Colonic mucosa (tissue), 4 donors: Measurements from ENCODE around the gene ABLIM1. TPM values are rescaled to one million over a fixed set of nuclear protein-coding genes. Genes with fewer than 3 reads are reported as not detected.
A peak's percentile ranks its signal among the peaks of the same experiment; 100 is the strongest.

Experiments used
- DNase-seq: peaks from one replicate; pipeline ENCODE4 v3.0.0-alpha.2; 2020
- H3K27ac ChIP-seq: fragments of 200-600 bp; one replicate; pipeline ENCODE4 v1.8.0; 2021
- H3K27me3 ChIP-seq: fragments of 200-600 bp; one replicate; pipeline ENCODE4 v1.8.0; 2021
- H3K36me3 ChIP-seq: fragments of 200-600 bp; one replicate; pipeline ENCODE4 v1.8.0; 2021
- H3K4me1 ChIP-seq: fragments of 200-600 bp; one replicate; pipeline ENCODE4 v1.8.0; 2021; ENCODE audit warnings: mild to moderate bottlenecking
- H3K4me3 ChIP-seq: fragments of 200-600 bp; one replicate; pipeline ENCODE4 v1.8.0; 2021
- H3K9ac ChIP-seq, 2 donors: one replicate each; pipeline ENCODE4 v1.7.0; 2013; ENCODE audit warnings: control low read depth in 2 of 2, low read depth in 2 of 2, low read length in 2 of 2
- H3K9me3 ChIP-seq: fragments of 200-600 bp; one replicate; pipeline ENCODE4 v1.8.0; 2021
- CTCF ChIP-seq: fragments of 200-600 bp; IDR thresholded peaks from one replicate; pipeline ENCODE4 v1.8.0; 2022; ENCODE audit warnings: antibody characterized with exemption, mild to moderate bottlenecking
- intact Hi-C: fragments of 100-400 bp; cut with DNase I; formaldehyde crosslinking; loops from one replicate; pipeline ENCODE4 v1.14.1; 2022
- total RNA-seq, 2 donors: library from RNA; stranded (reverse); fragmentation: NEBNext Ultra II Directional in 1 of 2; extraction: Animal tissue kit (Norgen Biotek cat#: 25700) in 1 of 2; gene quantifications; one replicate each; pipeline ENCODE4 v1.2.1, GENCODE V29; 2021
- donor health status: healthy.
- donor health status: DM: no; HTN: no; CAD: no.
- donor health status: DM: no; HTN: no; CAD: no.

ABLIM1 gene
- total RNA-seq, 2 donors from 2014 or later = 118 to 131 TPM

GRCh38 chr10:114501650-114502049 lies 156.4 kb downstream of the ABLIM1 start:
- no peak for TF ChIP-seq CTCF
- intact Hi-C loops = no loop called here
- Histone ChIP-seq H3K4me1 (peaks cover 4% of the 10 kb centered on the region), H3K9ac (no peak overlapping the region), H3K4me3 (no peak overlapping the region), H3K36me3 (no peaks in the 10 kb centered on the region), H3K9me3 (no peaks in the 10 kb centered on the region), H3K27me3 (no peaks in the 10 kb centered on the region), H3K27ac (peak overlapping the region; percentile 86)
- DNase-seq = no peak

GRCh38 chr10:114500643-114501042 lies 157.4 kb downstream of the ABLIM1 start:
- Histone ChIP-seq H3K36me3 (no peaks in the 10 kb centered on the region), H3K27me3 (no peaks in the 10 kb centered on the region), H3K4me1 (peaks cover 4% of the 10 kb centered on the region), H3K9ac (no peak overlapping the region), H3K4me3 (no peak overlapping the region), H3K27ac (peak overlapping the region; percentile 86), H3K9me3 (no peaks in the 10 kb centered on the region)
- TF ChIP-seq CTCF = no peak
- intact Hi-C loops = no loop called here
- DNase-seq = no peak

- Histone ChIP-seq H3K9ac (peak overlapping the region in 1 of 2 donors; percentile 68), H3K4me3 (no peak overlapping the region), H3K27me3 (no peaks in the 10 kb centered on the region), H3K9me3 (no peaks in the 10 kb centered on the region), H3K4me1 (no peaks in the 10 kb centered on the region), H3K36me3 (no peaks in the 10 kb centered on the region), H3K27ac (peak overlapping the region; percentile 86)
- no peak for TF ChIP-seq CTCF
- intact Hi-C loops = no loop called here
- peak; percentile 88 for DNase-seq
Measured at GRCh38 chr10:114499630-114500190, 158.4 kb downstream of the ABLIM1 start.

- Histone ChIP-seq H3K9ac (peak overlapping the region in 1 of 2 donors; percentile 68), H3K4me1 (no peaks in the 10 kb centered on the region), H3K4me3 (no peak overlapping the region), H3K9me3 (no peaks in the 10 kb centered on the region), H3K27ac (peak overlapping the region; percentile 86), H3K36me3 (no peaks in the 10 kb centered on the region), H3K27me3 (no peaks in the 10 kb centered on the region)
- intact Hi-C loops = no loop called here
- TF ChIP-seq CTCF = no peak
- DNase-seq = no peak
Measured at GRCh38 chr10:114499116-114499515, 159.0 kb downstream of the ABLIM1 start.

- TF ChIP-seq CTCF = no peak
- H3K27me3 ChIP-seq = no peaks in the 10 kb centered on the region
- peak overlapping the region in 1 of 2 donors; percentile 68 for H3K9ac ChIP-seq
- peaks cover 3% of the 10 kb centered on the region for H3K4me1 ChIP-seq
- intact Hi-C loops = no loop called here
- no peak overlapping the region for H3K4me3 ChIP-seq
- no peaks in the 10 kb centered on the region for H3K9me3 ChIP-seq
- peak overlapping the region; percentile 86 for H3K27ac ChIP-seq
- DNase-seq = no peak
- no peaks in the 10 kb centered on the region for H3K36me3 ChIP-seq
Measured at GRCh38 chr10:114498413-114499111, 159.5 kb downstream of the ABLIM1 start.
